ENCODE data around the gene MBOAT1.
A peak's percentile ranks its signal among the peaks of the same experiment; 100 is the strongest.

Gene MBOAT1

DNA sequence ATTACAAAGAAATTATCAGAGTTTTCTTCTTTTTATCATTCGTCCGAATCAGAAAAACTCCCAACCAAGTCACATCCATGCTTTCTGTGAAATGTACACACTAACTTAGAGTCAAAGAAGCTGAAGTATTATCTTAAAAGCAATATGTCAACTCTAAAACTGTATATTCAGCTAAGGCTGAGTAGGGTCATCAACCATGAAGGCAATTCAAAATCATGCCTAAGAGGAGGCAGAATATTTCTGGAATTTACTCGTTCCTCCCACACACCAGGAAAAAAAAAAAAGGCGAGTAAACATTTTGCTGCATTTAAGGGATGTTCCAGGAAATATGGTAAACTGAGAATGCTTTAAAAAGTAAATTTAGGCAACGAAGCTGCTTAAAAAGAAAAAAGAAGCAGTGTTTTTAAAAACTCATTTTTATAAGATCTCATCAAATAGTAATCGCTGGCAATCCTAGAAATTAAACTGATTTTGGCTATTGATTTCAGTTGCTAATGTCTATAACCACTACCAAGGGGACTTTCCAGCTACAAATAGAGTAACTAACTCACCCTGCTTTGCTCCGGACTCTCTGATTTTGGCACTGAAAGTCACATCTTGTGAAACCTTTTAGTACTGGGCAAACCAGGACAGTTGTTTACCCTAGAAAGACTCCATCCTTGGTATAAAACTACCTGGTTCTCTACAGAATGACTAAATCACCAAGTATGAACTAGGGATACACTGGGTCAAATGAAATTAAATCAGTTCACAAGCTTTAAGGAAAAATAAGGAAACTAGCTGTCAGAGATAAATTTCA, 82.8 kb downstream of the MBOAT1 start:
- DNase-seq = no peak

DNA sequence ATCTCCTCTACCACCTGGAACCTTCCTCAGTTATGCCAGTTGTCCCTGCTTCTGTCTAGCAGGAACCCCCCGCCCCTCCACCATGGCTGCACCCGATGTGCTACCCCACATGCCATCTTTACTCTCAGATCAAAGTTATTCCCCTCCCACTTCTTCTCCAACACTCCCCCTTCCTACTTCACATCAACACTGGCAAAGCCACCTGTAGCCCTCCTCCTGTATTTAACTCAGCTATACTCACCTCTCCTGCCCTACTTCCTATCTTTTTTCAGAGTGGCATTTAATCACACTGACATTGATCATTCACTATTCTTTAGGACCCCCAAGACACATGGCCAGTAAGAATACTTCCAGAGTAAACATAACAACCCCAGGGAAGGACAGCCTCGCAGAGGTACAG, 84.3 kb downstream of the MBOAT1 start:
- no peak for DNase-seq

DNA sequence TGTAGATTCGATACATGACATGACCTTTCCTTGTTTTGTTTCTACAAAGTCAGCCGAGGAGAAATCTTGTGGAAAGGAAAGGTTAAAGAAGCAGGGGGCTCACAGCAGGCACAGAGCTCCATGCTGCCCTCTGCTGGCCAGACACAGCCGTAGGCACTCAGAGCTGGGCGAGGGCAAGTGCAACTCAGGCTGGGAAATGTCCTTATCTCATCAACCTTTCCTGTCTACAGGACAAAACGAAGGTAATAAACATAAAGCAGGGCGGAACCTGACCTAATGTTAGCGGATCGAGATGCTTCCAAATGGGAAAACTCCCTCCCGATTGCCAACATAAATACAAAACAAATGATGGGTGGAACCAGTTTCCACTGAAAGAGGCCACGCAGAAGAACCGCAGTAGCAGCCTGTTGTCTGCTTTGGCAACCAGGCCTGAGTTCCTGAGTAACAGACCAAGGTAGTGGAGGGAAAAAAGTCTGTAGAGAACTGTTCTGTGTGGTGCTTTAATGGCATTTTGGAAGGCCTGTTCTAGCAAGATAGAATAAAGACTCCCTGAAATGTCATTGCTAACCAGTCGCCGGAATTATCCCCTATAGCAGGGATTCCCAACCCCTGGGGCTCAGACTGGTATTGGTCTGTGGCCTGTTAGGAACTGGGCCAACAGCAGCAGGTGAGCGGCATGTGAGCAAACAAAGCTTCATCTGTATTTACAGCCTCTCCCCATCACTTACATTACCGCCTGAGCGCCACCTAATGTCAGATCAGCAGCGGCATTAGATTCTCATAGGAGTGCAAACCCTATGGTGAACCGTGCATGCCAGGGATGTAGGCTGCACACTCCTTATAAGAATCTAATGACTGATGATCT, 85.2 kb downstream of the MBOAT1 start:
- peak; percentile 72 for DNase-seq

DNA sequence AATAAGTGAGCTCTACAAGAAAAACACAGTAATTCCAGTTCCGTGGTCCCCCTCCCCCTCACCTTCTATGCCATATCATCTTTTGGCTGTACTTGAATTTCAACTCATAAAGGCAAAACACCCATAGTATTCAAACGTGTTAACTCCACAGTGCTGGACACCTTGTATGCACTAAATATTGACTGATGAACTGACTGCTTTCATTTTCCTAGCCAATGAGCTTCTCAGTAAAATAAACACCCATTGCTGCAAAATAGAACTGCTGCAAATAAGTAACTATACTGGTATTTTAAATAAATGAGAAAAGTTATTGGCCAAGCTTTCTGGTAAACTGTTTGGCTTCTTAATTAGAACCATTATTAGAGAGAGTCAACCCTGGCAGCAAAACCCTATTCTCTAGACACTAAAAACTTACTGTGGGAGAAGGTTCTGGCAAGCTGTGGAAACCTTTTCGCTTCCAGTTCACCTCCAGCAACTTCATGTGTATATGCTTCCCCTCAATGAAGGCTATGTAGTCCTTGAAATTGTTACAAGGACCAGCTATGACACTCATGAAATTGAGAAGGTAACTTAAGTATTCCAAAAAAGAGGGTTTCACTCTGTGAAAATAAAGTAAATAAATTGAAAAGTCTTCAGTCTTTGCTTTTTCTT, 86.0 kb downstream of the MBOAT1 start:
- DNase-seq = no peak

DNA sequence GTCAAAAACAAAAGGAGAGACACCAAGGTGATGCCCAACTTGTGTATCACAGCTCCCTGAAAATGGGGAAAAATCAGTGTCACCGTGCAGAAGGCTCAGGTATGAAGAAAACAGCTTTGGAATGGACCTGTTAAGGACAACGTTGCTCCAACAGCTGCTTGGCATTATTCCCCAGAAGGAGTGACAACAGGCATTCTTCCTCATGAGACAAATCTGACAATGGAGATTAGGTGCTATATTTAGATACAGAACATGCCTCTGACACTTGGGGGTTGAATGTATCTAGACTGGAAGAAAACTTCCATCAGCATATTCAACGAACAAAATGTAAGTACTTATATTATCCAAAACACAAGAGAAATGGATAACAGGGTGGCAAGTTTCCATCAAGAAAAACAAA, 87.7 kb downstream of the MBOAT1 start:
- no peak for DNase-seq

DNA sequence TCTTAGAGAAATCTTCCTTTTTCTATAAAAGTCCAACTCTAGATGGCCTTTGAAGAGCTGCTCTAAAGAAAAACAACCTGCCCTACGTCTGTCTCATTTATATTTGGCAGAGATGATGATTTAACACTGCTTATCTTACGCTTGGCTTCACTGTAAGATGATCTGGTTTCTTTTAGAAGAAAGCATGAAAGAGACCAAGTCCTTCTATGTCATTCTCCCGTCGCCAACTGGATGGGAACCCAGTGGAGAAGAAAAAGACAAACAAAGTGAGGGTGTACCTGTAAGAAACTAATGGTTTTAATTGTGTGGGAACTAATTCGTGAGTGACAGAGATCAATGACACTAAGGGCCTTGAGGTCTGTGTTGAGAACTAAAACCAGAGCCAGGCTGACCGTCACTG, 92.8 kb downstream of the MBOAT1 start:
- no peak for DNase-seq

DNA sequence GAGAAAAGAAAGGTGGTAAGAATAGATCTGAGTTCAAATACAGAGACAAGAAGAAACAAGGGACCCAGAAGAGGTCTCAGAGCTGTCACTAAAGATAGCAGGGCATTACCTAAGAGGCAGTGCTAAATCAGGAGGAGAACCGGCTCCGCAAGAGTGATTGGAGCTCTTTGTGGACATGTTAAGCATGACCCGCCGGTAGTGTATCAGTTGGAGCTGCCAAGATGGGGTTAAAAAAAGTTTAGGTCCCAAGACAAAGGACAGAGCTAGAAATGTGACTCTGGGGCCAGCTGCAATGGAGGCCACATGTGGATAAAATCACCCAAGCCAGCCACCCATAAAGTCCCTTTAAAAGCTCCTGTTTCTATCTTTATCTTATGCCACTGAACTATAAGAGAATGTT, 93.4 kb downstream of the MBOAT1 start:
- no peak for DNase-seq

DNA sequence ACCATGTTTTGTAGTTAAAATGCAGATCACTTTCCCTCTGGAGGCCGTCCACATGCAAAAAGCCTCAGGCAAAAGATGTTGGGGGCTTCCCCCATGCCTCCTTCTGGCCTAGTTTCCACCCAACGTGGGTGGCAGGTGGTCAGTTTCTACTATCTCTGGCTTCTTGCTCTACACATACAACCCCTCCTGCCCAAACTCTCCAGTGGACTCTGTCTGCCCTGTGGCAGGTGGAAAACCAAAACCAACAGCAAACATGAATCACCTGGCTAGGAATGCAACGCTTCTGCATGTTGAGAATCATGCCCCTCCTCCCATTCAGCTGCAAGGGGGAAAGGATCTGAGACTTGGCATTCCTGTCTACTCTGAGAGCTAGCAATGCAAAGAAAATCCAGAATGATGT, 94.8 kb downstream of the MBOAT1 start:
- DNase-seq = no peak

DNA sequence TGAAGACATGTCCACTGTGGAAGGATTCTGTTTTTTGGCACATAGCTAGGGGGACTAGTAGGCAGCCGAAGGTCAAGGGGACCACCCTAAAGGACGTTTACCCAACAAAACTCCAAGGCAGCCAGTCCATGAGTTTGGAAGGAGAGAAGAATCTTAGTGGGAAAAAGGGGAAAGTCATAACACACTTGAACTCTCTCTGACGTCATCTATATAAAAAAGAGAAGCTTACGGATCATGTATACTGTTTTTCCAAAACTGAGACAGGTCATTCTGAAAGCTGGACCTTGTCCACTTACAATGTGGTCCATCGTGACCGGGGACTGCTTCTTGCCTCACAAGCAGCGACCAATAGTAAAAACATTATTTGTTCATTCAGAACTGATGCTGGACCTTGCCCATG, 95.5 kb downstream of the MBOAT1 start:
- DNase-seq = no peak

DNA sequence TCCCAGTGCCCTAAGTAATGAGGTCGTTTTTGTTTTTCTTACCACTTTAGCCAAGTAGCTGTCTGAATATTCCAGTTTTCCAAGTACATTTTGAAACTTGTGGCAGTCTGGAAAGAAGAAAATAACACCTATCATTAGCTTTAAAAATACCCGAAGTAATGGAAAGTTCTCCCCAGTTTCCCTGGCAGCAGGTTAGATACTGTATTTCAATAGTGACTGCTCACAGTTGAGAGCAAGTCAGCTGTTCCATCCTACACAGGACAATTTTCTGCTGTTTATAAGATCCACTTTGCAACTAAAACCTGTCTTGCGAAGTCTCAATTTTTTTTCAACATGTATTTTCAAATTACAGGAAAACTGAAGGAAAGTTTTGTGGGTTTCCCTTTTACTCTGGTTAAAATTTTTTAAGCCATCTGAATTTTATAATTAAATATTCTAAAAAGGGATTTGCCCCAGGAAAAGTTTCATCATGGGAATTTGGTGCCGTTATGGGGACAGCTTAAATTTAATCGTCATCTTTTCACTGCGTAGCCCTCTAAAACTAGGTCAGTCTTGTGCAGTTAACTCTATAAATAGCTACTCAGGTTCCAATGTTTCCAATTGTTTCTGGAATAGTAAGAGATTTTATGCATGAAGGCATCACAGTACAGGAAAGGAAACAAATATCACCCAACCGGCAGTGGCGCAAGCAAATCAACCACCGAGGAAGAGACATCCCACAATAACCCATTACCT, 96.9 kb downstream of the MBOAT1 start:
- DNase-seq = no peak

DNA sequence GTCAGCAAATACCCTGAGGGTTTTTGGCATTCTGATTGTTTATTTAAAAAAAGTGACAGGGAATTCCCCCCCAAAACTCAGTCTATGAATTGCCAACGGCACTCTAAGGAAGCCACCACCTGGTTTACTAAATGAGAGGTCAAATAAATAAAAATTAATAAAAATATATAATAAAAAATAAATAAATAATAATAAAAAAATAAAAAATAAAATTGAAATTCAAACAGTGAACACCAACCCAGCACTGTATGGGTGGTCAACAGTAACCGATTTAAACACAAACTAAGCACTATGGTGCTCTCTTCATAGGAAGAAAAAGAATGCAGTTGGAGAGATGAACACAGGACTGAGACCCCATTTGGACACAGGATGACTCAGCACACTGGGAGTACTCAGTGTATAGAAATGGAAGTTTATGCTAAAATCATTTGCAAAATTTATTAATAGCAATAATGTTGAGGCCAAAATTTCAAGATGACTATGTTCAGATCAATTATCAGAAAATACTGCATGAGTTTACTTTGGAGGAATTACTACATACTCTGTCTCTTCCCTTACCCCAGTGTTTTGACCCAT, 98.5 kb downstream of the MBOAT1 start:
- DNase-seq = no peak

DNA sequence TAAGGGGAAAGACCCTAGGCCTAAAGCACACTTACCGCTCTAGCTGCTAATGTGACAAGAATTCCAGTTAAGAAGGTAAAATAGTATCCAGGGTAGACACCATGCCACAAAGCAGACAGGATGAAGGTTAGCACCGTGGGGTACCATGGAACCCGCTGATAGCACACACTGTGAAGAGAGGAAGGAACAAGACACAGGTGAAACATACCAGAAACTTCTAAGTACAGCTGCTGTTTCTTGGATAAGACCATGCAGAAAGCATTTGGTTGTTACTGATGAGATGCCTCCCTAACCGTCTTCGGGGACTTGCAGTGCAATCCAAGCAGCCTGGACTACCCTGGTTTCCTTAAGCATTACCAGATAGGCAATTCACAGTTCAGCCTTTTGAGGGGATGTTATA, 99.4 kb downstream of the MBOAT1 start:
- no peak for DNase-seq

DNA sequence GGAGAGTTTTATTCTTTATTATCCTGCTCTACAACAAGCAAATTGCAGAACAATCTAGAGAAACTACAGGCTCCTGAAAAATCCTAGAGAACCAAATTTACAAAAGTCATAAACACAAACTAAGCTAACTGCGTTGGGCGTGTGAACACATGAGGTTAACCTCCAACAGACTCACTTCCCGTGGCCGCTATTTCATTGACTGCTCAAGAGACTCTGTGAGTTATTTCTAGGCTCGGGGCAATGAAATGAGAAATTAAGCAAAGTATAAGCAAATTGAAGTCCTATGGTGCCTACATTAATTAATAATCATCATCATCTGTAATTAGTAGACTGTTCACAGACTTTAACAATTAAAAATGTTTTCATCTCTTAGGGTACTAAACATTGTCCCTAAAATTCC, 100.0 kb downstream of the MBOAT1 start:
- DNase-seq = no peak

DNA sequence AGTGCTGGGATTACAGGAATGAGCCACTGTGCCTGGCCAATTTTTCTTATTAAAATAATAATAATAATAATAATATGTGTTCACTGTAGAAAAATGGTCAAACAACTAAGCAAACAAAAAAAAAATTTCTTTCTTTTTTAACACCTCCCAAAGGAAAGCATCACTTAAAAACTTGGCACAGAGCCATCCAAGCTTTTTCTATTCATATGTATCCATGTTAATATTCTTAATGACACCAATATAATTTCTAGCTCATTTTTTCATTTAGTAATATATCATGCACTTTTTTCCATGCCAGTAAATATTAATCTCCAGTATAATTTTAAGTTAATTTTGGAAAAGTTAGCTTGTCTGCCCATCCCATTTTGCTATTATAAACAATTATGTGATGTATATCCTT, 101.8 kb downstream of the MBOAT1 start:
- DNase-seq = no peak

DNA sequence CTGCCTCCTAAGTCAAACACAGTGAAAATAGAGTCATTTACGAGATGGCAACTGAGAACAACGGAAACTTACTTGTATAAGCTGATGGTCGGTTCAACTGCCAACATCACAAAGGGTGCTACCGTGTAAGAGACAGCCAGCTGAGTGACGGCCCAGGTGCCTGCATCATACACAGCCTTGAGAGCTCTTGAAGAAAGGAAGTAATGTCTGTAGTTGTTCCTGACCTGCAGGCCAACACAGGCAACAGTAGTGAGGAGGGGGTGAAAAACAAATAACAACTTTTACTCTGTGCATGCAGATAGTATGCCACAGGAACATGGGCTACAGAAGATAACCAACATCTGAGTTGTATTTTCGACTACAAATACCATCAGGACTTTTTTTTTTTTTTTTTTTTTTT, 102.7 kb downstream of the MBOAT1 start:
- DNase-seq = no peak

DNA sequence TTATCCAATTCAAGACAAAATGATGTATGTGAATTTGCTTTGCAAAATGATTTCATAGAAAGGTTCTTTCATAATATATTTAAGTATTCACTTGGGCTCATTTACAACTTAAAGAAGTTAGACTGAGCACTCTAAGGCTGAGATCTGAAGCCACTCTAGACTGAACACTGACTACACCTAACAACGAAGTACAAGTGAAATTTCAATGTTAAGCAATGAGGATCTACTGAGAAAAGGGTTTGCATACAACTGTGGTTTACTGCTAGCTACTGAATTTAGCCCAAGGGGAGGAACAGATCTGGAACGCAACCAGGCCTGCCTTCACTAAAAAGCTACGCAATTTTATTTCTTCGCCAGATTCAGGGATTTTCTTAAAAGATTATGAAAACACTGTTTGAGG, 106.4 kb downstream of the MBOAT1 start:
- DNase-seq = no peak

DNA sequence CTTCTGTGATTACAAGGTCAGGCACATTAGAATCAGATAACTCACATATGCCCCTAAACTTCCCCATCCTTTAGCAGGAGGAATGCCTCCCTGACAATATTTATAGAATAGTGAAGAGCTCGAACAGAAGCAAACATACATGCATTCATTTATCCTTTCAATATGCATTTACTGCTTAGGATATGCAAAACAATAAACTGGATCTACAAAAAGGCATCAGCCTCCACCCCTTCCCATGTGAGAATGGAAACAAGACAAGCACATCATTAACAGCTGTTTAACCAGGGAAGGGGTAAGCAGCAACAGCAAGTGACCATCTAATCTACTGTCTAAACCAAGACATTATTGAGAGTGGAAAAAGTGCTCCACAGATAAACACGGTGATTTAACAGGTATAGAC, 107.6 kb downstream of the MBOAT1 start:
- no peak for DNase-seq

DNA sequence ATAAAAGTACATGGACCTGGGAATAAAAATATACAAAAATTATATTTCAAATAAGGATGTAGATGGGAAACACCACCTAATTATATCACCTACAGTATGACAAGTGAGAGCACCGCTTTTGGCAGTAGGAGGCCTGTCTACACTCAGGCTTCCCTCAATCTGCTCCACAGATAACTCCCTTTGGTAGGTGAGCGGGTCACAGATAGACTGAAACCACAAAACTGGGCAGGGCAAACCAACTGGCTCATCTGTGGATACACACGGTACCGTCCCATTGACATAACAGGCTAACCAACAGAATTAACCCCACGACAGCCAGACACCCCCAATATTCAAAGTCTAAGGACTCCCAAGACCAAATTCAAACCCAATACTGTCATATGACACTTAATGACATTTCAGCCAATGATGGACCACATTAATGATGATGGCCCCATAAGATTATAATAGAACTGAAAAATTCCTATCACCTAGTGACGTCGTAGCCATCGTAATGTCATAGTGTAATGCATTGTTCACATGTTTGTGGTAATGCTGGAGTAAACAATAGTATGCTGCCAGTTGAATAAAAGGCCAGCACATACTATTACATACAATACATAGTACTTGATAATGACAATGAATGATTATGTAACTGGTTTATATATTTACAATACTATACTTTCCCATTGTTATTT, 109.7 kb downstream of the MBOAT1 start:
- DNase-seq = no peak

DNA sequence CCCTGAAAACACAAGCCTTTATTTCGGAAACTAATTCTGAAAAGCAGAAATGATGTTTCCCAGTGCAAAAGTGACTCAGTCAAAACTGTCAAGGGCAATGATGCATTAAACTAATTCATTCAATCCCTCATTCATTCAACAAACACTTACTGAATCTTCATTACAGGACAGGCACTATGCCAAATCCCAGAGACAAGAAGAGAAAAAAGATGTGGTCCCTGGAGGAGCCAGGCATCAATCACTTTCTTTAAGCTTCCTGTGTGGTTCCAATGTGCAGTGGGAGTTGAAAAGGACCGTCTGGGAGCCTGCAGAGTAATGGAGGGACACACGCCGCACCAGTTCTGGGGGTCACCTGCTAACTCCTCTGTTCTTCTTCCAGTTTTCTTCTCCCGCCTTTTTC, 113.1 kb downstream of the MBOAT1 start:
- no peak for DNase-seq

DNA sequence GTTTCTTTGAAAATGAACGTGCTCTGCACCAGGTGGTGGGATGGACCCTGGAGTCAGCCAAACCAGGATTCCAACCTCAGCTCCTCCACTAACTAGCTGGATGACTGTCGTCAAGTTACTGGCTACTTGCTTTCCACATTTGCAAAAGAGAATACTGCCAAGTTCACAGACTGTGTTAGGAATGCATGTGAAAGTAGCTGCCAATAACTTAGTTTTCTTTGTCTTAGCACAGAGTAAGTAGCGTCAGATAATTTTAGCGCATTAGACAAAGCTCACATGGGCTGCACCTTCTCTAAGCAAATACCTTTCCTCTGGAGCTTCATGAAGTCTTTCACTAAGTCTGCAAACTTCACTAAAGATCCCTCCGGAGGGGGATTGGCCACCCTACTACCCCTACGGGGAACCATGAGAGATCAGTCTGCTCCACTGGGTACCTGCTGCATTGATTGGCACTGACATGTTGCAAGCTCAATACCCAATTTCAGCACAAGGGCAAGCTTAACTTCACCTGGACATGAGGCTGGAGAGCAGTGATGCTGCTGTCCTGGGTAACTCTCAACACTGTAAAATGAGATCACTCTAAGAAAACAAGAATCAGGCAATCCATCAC, 113.9 kb downstream of the MBOAT1 start:
- no peak for DNase-seq

DNA sequence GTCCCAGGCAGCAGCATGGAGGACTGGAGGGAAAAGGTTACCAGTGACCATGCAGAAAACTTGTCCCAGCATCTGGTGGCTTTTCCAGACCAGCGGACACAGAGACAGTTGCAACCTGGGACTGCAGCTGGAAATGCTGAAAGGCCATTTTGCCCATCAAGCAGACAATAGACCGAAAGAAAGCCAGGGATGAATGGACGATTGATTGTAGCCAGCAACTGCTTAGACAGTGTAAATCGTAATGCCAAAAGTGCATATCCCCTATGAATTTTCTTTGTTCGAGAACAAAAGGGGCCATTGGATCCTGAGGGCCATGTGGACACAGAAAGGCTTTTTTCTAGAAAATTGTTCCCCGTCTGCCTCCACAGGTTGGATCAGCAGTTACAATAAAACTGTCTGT, 115.7 kb downstream of the MBOAT1 start:
- no peak for DNase-seq

DNA sequence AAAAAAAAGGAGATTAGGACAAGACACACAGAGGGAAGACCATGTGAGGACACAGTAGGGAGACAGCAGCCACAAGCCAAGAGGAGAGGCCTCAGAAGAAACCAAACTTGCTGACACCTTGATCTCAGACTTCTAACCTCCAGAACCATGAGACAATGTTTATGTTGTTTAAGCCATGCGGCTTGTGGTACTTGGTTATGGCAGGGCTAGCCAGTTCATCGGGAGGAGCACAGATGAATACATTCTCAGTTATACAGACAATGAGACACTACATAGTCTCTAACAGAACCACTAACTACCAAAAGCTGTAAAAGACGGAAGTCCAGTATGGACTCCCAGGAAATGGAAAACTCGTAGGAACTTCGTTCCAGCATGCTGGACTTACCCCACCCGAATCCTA, 116.8 kb downstream of the MBOAT1 start:
- DNase-seq = no peak

Data from activated CD4-positive, alpha-beta T cell treated with anti-CD3 and anti-CD28 coated beads, Interleukin-2, Interleukin-6, amounts not matched to agents 100 ng/mL and 50 ng/mL, durations not matched to agents 16 hours and 8 hours (primary cell).